GM11168 (cell line): ENCODE results near the gene NOMO2.
"Not testable (repeated sequence)": the region's sequence is repeated elsewhere in the genome, so short reads cannot be mapped to it uniquely, and the experiment has no call there.

ENCODE experiments used
- in situ Hi-C: fragments of 300-500 bp; cut with MboI; formaldehyde crosslinking; loops from one replicate; pipeline ENCODE4 v1.12.0; 2022; ENCODE audit warnings: low sequenced_read_pairs; ENCODE audit not compliant: unreplicated experiment

NOMO2 gene

DNA sequence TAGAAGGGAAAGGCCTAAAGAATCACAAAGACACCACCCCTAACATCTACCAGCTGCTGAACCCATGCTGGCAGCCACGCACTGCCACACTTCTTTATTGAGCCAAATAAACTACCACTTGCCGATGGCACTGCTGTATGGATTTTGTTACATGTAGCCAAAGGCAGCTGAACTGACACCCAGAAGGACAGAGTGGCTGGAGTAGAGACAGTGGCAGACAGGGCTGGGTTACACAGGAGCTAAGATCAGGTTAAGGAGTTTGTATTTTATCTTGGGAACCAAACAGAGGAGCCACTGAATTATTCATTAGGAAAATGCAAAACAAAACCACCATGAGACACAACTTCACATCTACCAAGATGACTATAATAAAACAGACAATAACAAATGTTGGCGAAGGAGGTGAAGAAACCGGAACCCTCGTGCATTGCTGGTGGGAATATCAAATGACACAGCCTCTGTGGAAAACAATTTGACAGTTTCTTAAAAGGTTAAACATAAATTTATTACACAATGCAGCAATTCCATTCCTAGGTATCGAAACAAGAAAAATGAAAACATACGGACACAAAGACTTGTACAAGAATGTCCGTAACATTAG is 35.9 kb downstream of the NOMO2 start:
- in situ Hi-C loops, result not testable (repeated sequence)

DNA sequence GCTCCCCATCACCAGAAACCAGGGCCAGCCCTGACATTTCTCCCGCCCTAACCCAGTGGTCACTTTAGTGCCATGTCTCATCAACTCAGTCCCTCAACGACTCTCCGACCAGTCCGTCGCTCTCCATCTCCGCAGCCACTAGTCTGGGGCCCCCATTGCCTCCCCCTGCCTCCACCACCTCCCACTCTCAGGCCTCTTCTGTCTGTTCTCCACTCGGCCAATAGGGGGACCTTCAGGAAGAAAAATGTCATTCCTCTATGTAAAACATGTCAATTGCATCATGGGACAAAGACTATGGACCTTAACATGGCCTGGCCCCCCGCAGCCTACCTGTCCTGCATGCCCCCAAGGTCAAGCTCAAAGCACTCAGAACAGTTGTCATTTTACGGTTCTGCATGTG is 39.3 kb downstream of the NOMO2 start:
- in situ Hi-C loops, result not testable (repeated sequence)

DNA sequence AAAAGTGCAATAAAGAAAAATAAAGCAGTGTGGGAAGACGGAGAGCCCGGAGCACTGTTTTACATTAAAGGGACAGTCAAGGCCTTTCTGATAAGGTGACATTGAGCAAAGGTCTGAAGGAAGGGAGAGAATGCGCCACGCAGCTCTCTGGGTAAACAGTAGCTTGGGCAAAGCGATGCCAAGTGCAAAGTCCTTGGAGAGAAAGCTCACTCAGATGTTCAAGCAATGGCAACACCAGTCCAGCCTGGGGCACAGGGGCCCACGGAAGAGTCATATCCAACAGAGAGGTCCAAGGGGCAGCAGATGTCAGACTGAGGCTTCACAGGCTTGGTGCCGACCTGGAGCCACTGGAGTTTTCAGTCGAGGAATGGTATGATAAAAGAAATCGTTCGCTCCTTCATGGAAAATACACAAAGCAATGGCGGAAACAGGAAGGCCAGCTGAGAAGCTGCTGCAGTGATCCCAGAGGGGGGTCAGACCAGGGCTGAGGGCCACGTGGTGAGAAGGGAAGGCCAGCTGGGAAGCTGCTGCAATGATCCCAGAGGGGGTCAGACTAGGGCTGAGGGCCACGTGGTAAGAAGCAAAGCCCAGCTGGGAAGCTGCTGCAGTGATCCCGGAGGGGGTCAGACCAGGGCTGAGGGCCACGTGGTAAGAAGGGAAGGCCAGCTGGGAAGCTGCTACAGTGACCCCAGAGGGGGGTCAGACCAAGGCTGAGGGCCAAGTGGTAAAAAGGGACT is 40.3 kb downstream of the NOMO2 start:
- in situ Hi-C loops, result not testable (repeated sequence)

DNA sequence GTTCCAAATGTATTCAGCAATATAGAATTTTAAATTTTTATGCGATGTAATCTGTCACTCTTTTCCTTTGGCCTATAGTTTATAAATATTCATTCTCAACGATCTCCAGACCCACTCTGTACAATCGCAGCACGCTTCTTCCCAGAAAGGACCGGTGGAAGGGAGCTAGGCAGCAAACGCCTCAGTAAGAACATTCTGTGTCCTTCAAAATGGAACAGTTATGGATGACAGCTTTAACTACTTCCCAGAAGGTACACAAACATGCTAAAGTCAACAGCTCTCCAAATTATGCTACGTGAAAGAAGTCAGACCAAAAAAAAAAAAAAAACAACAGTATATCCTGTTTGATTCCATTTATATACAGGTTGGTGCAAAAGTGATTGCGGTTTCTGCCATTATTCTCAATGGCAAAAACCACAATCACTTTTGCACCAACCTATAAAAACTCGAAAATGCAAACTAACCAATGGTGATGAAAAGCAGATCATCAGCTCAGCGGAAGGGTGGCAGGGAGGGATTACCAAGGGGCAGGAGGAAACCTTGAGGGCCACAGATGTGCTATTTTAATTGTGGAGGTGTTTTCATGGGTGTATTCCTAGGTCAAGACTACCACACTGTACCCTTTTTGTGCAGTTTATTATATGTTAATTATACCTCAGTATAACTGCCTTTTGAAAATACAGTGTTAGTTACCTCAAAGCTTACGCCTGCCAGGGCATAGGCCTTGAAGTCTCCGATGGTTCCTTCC is 43.2 kb downstream of the NOMO2 start:
- in situ Hi-C loops, result not testable (repeated sequence)

DNA sequence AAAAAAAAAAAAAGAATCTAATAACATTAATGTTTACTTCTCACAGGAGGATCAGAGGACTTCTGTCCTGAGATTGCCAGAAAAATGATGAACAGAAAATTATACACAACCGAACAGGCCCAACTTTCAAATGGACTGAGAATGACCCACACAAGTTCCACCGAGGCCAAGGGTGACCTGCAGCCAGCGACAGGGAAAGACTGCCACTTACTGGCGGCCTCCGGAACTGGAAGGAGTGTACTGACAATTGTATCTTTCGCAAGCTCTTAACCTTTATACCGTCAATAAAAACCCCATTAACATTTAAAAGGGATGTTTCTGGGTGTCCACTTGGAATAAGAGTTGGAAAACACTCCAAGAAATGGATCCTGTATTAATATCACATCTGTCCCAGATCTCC is 63.5 kb downstream of the NOMO2 start:
- in situ Hi-C loops, result not testable (repeated sequence)

DNA sequence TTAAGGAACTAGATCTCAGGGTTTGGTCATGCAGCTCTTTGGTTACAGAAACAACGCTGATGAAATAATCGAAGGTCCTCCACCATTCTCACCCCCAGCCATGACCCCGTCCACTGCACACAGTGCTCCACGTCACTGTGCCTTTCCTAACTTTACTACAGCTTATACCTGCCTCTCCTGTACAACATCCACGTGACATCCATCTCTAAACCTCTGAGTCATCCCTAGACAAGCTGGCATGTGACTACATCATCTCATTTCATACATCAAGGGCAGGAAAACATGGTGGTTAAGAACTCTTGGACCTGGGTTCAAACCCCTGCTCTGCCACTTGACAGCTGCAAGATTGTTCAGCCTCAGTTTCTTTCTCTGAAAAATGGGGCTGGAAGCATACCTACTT is 64.9 kb downstream of the NOMO2 start:
- in situ Hi-C loops, result not testable (repeated sequence)

DNA sequence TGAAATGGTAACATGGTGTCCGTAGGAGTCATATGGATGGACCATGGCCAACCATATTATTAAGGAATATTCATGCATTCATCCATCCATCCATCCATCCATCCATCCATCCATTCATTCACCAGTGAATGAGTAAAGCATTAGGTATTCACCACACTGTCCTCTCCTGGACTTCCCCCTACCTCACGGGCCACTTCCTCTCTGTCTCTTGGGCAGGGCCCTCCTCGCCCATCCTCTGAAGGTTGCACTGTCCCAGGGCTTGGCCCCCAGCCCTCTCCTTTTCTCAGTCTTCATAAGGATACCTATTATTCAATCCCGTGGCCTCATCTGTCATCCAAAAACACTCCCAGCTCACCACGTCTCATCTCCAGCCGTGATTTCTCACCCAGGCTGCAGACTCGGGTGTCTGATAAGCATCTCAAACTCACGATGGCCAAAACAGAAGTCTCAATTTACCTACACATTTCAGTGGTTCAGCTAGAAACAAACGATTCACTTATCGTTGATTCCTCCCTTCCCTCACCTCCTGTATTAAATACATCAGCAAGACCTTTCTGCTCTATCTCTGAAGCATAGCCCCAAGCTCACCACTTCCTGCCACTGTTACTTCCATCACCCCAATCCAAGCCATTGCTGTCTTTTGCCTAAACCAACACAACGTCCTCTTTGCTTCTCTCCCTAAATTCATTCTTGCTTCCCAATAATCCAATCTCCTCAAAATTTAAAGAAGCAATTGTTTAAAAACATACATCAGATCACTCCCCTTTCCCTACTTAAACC is 69.6 kb downstream of the NOMO2 start:
- in situ Hi-C loops, result not testable (repeated sequence)

DNA sequence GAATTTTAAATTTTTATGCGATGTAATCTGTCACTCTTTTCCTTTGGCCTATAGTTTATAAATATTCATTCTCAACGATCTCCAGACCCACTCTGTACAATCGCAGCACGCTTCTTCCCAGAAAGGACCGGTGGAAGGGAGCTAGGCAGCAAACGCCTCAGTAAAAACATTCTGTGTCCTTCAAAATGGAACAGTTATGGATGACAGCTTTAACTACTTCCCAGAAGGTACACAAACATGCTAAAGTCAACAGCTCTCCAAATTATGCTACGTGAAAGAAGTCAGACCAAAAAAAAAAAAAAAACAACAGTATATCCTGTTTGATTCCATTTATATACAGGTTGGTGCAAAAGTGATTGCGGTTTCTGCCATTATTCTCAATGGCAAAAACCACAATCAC is 125.9 kb downstream of the NOMO2 start:
- in situ Hi-C loops, result not testable (repeated sequence)

DNA sequence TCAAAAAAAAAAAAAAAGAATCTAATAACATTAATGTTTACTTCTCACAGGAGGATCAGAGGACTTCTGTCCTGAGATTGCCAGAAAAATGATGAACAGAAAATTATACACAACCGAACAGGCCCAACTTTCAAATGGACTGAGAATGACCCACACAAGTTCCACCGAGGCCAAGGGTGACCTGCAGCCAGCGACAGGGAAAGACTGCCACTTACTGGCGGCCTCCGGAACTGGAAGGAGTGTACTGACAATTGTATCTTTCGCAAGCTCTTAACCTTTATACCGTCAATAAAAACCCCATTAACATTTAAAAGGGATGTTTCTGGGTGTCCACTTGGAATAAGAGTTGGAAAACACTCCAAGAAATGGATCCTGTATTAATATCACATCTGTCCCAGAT is 146.1 kb downstream of the NOMO2 start:
- in situ Hi-C loops, result not testable (repeated sequence)

DNA sequence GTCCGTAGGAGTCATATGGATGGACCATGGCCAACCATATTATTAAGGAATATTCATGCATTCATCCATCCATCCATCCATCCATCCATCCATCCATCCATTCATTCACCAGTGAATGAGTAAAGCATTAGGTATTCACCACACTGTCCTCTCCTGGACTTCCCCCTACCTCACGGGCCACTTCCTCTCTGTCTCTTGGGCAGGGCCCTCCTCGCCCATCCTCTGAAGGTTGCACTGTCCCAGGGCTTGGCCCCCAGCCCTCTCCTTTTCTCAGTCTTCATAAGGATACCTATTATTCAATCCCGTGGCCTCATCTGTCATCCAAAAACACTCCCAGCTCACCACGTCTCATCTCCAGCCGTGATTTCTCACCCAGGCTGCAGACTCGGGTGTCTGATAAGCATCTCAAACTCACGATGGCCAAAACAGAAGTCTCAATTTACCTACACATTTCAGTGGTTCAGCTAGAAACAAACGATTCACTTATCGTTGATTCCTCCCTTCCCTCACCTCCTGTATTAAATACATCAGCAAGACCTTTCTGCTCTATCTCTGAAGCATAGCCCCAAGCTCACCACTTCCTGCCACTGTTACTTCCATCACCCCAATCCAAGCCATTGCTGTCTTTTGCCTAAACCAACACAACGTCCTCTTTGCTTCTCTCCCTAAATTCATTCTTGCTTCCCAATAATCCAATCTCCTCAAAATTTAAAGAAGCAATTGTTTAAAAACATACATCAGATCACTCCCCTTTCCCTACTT is 152.2 kb downstream of the NOMO2 start:
- in situ Hi-C loops, result not testable (repeated sequence)

DNA sequence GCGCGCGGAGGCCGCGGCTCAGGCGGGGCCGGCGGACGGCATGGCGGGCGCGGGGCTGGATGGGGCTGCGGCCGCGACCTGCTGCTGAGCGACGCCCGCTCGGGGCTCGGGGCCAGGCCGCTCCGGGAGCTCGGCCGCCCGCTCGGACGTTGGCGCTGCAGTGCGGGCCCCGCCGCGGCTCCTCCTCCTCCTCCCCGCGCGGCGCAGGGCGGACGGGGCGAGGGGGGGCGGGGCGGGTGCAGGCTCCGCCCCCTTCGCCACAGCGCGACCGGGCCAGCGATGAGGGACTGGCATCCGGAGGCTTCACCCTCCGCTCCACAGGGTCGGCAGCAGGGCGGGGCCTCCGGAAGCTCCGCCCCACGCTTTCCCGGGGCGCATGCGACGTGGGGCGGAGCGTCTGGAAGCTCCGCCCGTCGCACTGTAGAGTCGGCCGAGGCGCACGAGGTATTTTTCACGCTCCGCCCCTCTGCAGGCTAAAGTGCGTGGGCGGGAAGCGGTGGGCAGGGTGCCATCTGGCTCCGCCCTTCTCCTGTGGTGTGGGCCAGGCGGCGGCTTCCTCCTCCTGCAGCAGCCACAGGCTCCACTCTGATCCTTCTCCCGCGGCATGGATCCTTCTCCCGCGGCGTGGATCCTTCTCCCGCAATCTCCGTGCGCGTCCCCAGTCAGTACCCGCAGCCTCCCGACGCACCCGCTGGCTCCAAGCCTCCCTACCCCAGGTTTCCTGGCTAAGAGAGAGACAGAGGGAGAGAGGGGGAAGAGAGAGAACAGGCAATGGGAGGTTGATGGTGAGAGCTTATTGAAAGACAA is 159.8 kb downstream of the NOMO2 start:
- in situ Hi-C loops, result not testable (repeated sequence)

DNA sequence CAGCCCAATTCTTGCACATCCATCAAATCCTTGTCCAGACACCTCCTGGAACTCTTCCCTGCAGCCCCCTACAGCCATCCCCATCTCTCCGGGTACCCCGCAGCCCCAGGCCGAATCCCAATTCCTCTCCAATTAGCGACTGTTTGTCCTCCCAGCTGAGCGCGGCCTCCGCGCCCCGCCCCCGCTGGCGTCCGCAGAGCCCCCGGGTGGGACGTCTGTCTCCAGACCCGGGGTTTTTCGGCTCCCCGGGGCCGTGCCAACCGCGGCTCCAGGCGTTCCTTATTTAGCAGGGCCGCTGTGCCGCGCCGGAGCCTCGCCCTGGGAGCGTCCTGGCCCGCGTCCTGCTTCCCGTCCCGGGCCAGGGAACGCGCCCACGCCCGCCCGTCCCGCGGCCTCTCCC is 160.7 kb downstream of the NOMO2 start:
- in situ Hi-C loops, result not testable (repeated sequence)

DNA sequence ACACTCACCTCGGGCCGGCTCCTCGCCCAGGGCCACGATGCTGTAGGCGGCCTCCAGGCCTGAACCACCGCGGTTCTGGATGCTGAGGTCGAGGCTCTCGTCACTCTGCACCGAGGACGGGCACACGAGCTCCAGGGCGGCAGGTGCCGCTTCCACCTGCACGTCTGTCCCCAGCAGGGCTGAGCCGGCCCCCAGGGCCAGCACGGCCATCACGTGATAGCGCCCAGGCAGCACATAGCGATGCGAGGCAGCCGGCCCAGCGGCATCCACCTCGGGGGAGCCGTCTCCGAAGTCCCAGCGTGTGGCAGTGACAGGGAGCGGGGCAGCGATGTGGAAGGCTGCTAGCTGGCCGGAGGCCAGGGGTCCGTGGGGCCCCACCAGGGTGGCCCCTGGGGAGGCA is 167.5 kb downstream of the NOMO2 start:
- in situ Hi-C loops, result not testable (repeated sequence)

DNA sequence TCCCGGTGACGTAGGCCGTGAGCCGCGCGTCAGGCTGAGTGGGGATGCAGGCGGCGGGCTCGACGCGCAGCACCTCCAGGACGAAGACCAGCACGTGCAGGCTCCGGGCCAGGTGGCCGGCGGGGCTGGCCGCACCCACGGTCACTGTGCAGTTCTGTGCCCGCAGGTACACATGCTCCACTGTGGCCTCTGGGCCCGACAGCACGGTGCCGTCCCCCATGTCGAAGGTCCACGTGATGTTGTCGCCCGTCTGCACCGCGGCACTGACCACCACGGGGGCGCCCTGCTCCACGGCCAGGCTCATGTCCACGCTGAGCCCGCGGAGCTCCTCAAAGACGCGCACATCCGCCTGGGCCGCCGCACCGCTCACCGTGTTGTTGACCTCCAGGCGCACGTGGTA is 174.1 kb downstream of the NOMO2 start:
- in situ Hi-C loops, result not testable (repeated sequence)

DNA sequence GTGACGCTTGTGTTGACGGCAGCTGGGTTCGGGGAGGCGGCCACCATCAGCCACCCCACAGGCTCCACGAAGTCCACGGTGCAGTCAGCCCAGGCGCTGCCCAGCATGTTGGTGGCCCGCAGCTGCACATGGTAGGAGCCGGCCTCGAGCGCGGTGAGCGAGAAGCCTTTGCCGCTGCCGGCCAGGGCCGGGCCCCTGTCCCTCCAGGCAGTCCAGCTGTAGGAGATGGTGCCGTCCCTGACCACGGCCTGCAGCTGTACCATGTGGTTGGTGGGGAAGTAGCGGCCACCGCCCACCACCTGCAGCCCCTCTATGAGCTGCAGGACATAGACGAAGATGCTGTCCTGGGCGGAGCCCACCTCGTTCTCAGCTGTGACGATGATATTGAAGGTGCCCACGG is 175.4 kb downstream of the NOMO2 start:
- in situ Hi-C loops, result not testable (repeated sequence)

DNA sequence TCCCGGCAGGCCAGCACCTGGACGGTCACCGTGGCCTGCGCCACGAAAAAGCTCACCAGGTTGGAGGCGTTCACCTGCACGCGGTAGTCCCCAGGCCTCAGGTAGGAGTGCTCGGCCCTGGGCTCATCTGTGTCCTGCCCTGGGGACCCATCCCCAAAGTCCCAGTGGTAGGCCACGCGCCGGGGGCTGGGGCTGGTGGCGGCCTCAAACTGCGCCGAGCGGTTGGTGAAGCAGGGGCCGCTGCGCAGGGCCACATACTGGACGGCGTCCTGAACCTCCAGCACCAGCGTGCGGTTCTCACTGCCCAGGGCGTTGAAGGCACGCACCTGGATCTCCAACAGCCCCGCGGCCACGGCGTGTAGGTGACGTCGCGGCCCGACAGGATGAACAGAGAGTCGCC is 176.6 kb downstream of the NOMO2 start:
- in situ Hi-C loops, result not testable (repeated sequence)

DNA sequence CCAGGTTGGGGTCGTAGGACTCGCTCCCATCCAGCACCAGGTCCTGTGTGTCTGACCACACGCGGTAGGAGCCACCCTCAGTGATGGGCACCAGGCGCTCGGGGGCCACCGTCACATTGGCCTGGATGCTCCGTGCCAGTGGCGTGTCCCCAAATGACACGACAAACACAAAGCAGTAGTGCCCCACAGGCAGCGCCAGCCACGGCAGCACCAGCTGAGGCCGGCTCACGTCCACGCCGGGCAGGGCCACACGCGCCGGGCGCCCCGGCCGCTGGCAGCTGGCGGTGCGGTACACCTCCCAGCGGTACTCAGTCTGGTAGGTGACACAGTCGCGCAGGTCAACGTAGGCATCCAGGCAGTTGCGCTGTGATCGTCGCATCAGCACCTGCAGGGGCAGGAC is 177.0 kb downstream of the NOMO2 start:
- in situ Hi-C loops, result not testable (repeated sequence)

DNA sequence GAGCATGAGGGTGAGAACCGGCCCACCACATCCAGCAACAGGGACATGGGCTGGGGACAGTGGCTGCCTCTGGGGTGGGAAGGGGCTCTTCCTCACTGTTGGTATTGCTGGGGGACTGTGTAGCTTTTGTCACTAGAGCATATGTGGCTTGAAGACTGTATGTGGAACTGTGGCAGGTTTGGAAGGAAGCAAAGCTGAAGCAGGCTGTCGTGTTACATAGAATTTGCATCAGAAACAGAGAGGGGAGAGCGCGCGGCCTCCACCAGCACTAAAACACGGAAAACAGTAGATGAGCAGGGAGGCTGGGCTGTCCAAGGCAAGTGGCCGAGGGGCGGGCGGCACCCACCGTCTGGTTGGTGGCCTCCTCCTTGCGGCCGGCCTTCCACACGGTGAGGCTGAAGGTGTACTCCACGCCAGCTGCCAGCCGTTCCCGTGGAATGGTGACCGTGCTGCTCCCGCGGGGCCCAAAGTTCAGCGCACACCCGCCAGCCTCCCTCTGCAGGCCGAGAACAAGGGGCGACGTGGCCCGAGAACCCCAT is 177.7 kb downstream of the NOMO2 start:
- in situ Hi-C loops, result not testable (repeated sequence)

DNA sequence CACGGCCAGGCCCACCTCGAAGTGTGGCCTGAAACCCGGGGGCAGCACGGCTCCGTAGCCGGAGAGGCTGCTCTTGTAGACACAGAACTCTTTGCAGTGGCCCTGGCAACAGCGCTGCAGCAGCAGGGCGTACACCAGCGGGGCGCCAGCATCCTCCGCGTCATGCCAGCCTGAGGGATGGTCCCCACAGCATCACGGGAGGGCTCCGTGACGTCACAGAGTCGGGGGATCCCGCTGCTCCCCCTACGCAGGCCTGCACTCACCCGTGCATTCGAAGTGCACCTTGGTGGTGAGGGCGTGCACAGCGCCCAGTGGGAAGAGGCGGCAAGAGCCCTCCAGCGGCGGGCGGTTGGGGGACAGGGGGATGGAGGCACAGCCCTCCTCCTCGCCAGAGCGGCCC is 179.2 kb downstream of the NOMO2 start:
- in situ Hi-C loops, result not testable (repeated sequence)
